ENCODE measurements around the gene ZNF367.
A peak's percentile ranks its signal among the peaks of the same experiment; 100 is the strongest.

The ZNF367 gene

DNA sequence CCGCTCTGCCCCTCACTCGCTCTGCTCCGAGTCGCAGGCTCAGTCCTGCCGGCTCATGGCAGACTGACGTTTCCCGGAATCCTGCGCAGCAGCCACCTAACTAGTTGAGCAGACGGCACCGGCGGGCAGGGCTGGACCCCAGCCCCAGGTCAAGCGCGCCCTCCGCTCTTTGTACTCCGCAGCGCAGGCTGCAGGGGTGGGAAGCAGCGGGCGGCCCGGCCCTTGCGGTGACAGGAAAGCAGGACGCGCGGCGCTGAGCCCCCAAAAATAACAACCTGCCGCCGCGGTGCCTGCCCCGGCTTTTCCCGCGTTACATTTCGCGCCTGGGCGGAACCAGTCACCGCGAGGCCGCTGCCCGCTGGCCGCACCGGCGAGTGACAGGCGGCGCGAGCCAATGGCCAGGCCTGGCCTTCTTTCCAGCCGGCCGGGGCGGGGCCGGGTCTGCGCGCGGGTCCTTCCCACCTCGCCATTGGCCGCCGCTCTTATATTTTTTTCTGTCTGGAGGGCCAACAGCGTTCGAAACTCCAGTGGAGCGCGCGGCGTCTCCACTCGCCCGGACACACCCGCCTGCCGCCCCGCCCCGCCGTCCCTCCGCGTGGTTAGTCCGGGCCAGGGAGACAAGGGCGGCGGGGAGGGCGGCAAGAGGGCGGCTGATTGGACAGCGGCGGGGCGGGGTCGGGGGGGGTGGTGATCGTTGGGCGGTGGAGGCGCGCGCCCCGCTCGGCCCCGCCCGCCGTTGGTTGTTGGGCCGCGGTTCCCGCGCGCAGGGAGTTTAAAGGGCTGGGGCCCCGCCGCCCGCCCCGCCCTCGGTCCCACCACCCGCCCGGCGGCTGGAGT, at the start of gene ZNF367:
ZNF367 (minus strand) TSS at position 288 of the 837 bp plus-strand sequence. CDS start 338 bp downstream, outside the sequence.
- peaks cover 20 to 33% of the 10 kb centered on the region in 2 donors for H3K4me1 ChIP-seq (ENCODE audit: control insufficient read depth in 2 of 2, insufficient read depth in 2 of 2, low read length in 2 of 2)

DNA sequence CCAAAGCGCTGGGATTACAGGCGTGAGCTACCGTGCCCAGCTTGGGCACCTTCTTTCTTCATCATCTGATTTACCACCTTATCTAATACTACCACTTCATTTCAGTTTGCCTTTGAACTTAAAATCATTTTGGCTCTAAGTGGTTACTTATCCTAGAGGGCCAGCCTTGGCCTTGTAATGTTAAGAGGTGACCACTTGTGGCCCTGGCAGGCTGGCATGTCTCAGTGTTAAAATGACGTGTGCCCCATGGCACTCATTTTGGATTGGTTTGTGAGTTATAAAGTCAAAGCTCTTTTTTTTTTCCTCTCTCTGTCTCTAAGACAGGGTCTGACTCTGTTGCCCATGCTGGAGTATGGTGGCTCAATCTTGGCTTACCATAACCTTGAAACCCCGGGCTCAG, 49.6 kb upstream of the ZNF367 start:
- Histone ChIP-seq H3K9ac (ENCODE audit: low read depth in 1 of 2, low read length in 2 of 2) (no peak overlapping the region), H3K4me3 (ENCODE audit: low read length in 2 of 2) (no peak overlapping the region), H3K27ac (ENCODE audit: low read depth in 2 of 2, low read length in 2 of 2) (no peak overlapping the region), H3K9me3 (ENCODE audit: control insufficient read depth in 2 of 2, low read length in 2 of 2) (no peaks in the 10 kb centered on the region), H3K27me3 (ENCODE audit: control insufficient read depth in 2 of 2, insufficient read depth in 2 of 2, low read length in 2 of 2) (no peaks in the 10 kb centered on the region), H3K36me3 (ENCODE audit: control insufficient read depth in 2 of 2, insufficient read depth in 2 of 2, low read length in 2 of 2) (peaks cover under 1 to 3% of the 10 kb centered on the region in 2 donors), H3K4me1 (ENCODE audit: control insufficient read depth in 2 of 2, insufficient read depth in 2 of 2, low read length in 2 of 2) (no peaks in the 10 kb centered on the region)

More for the DNA sequence above, at the start of gene ZNF367:
- Histone ChIP-seq H3K27ac (ENCODE audit: low read depth in 2 of 2, low read length in 2 of 2) (peak within 1 kb of the TSS; percentile 99 to 100), H3K27me3 (ENCODE audit: control insufficient read depth in 2 of 2, insufficient read depth in 2 of 2, low read length in 2 of 2) (no peaks in the 10 kb centered on the region), H3K36me3 (ENCODE audit: control insufficient read depth in 2 of 2, insufficient read depth in 2 of 2, low read length in 2 of 2) (no peaks in the 10 kb centered on the region), H3K9ac (ENCODE audit: low read depth in 1 of 2, low read length in 2 of 2) (peak within 1 kb of the TSS; percentile 93 to 94), H3K4me3 (ENCODE audit: low read length in 2 of 2) (peak within 1 kb of the TSS; percentile 85 to 96), H3K9me3 (ENCODE audit: control insufficient read depth in 2 of 2, low read length in 2 of 2) (no peaks in the 10 kb centered on the region)

DNA sequence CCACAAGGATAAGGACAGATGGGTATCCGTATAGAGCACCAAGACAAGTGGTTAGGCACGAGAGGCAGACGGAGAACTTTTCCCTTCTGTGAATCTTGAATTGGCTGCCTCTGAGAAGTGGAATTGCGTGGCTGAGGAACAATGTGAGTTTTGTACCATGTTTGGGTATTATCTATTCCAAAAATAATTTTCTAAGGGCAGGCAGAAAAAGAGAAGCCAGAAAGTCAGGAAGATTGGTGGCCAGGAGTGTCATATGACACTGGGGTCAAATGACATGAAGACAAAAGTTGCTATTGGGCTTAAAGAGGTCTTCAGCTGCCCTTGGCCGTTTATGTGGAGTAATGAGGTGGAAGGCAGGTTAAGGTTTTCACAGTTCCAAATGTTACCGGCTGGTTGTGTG, 46.3 kb upstream of the ZNF367 start:
- no peak overlapping the region for H3K4me3 ChIP-seq (ENCODE audit: low read length in 2 of 2)
- H3K27ac ChIP-seq (ENCODE audit: low read depth in 2 of 2, low read length in 2 of 2) = no peak overlapping the region
- H3K27me3 ChIP-seq (ENCODE audit: control insufficient read depth in 2 of 2, insufficient read depth in 2 of 2, low read length in 2 of 2) = no peaks in the 10 kb centered on the region
- H3K36me3 ChIP-seq (ENCODE audit: control insufficient read depth in 2 of 2, insufficient read depth in 2 of 2, low read length in 2 of 2) = no peaks in the 10 kb centered on the region
- no peak overlapping the region for H3K9ac ChIP-seq (ENCODE audit: low read depth in 1 of 2, low read length in 2 of 2)
- H3K4me1 ChIP-seq (ENCODE audit: control insufficient read depth in 2 of 2, insufficient read depth in 2 of 2, low read length in 2 of 2) = no peaks in the 10 kb centered on the region
- H3K9me3 ChIP-seq (ENCODE audit: control insufficient read depth in 2 of 2, low read length in 2 of 2) = no peaks in the 10 kb centered on the region

DNA sequence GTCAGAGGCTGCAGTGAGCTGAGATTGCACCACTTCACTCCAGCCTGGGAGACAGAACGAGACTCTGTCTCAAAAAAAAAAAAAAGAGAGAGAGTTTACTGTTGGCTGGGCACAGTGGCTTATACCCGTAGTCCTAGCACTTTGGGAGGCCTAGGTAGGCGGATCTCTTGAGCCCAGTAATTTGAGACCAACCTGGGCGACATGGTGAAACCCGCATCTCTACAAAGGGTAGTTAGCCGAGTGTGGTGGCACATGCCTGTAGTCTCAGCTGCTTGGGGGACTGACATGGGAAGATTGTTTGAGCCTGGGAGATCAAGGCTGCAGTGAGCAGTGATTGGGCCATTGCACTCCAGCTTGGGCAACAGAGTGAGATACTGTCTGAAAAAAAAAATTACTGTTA, 44.4 kb upstream of the ZNF367 start:
- Histone ChIP-seq H3K9me3 (ENCODE audit: control insufficient read depth in 2 of 2, low read length in 2 of 2) (no peaks in the 10 kb centered on the region), H3K9ac (ENCODE audit: low read depth in 1 of 2, low read length in 2 of 2) (no peak overlapping the region), H3K27ac (ENCODE audit: low read depth in 2 of 2, low read length in 2 of 2) (no peak overlapping the region), H3K36me3 (ENCODE audit: control insufficient read depth in 2 of 2, insufficient read depth in 2 of 2, low read length in 2 of 2) (no peaks in the 10 kb centered on the region), H3K27me3 (ENCODE audit: control insufficient read depth in 2 of 2, insufficient read depth in 2 of 2, low read length in 2 of 2) (no peaks in the 10 kb centered on the region), H3K4me3 (ENCODE audit: low read length in 2 of 2) (no peak overlapping the region), H3K4me1 (ENCODE audit: control insufficient read depth in 2 of 2, insufficient read depth in 2 of 2, low read length in 2 of 2) (no peaks in the 10 kb centered on the region)

DNA sequence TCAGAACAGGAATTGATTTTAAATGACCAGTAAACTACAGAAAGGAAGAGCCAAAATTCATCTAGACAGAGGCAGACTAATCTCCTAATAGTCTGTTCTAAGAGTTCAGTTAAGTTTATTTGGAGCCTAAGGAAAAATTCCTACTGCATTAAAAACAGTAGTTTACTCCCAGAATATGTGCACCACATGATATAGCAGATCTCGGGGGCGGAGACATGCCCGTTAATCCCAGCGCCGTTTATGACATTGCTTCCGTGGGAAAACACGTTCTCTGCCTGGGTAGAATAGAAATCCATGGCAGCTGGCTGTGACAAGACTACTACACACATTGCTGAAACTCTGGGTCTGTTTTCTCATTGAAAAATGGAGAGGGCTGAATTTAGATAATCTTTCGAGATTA, 43.2 kb upstream of the ZNF367 start:
- H3K27ac ChIP-seq (ENCODE audit: low read depth in 2 of 2, low read length in 2 of 2) = no peak overlapping the region
- no peaks in the 10 kb centered on the region for H3K36me3 ChIP-seq (ENCODE audit: control insufficient read depth in 2 of 2, insufficient read depth in 2 of 2, low read length in 2 of 2)
- no peaks in the 10 kb centered on the region for H3K27me3 ChIP-seq (ENCODE audit: control insufficient read depth in 2 of 2, insufficient read depth in 2 of 2, low read length in 2 of 2)
- no peaks in the 10 kb centered on the region for H3K9me3 ChIP-seq (ENCODE audit: control insufficient read depth in 2 of 2, low read length in 2 of 2)
- no peak overlapping the region for H3K9ac ChIP-seq (ENCODE audit: low read depth in 1 of 2, low read length in 2 of 2)
- no peaks in the 10 kb centered on the region for H3K4me1 ChIP-seq (ENCODE audit: control insufficient read depth in 2 of 2, insufficient read depth in 2 of 2, low read length in 2 of 2)
- no peak overlapping the region for H3K4me3 ChIP-seq (ENCODE audit: low read length in 2 of 2)

DNA sequence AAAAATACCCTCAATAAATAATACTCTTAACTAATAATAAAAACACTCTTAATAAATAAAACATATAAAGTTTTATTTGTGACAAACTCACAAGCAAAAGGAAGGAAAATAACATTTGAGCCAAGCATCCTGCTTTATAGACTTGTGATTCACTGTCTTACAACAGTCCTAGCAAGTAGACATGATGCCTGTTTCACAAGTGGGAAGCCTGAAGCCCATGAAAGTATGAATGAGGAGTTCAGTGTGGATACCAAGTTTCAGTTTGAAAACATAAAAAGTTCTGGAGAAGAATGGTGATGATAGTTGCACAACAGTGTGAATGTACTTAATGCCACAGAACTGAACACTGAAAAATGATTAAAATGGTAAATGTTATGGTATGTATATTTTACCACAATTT, 42.7 kb upstream of the ZNF367 start:
- Histone ChIP-seq H3K27ac (ENCODE audit: low read depth in 2 of 2, low read length in 2 of 2) (no peak overlapping the region), H3K27me3 (ENCODE audit: control insufficient read depth in 2 of 2, insufficient read depth in 2 of 2, low read length in 2 of 2) (no peaks in the 10 kb centered on the region), H3K9ac (ENCODE audit: low read depth in 1 of 2, low read length in 2 of 2) (no peak overlapping the region), H3K4me3 (ENCODE audit: low read length in 2 of 2) (no peak overlapping the region), H3K4me1 (ENCODE audit: control insufficient read depth in 2 of 2, insufficient read depth in 2 of 2, low read length in 2 of 2) (no peaks in the 10 kb centered on the region), H3K9me3 (ENCODE audit: control insufficient read depth in 2 of 2, low read length in 2 of 2) (no peaks in the 10 kb centered on the region), H3K36me3 (ENCODE audit: control insufficient read depth in 2 of 2, insufficient read depth in 2 of 2, low read length in 2 of 2) (no peaks in the 10 kb centered on the region)

DNA sequence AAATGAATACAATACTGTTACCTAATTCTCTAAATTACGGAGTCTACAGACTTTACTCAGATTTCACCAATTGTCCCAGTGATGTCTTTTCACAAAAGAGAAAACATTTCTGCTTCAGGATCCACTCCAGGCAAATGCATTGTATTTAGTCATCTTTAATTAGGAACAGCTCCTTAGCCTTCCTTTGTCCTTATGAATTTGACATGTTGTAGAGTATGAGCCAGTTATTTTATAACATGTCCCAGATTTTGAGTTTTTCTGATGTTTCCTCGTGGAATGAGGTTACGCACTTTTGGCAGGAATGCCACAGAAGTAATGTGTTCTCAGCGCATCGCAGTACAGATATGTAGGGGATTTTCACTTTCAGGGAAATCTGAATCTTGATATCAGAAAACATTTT, 42.3 kb upstream of the ZNF367 start:
- Histone ChIP-seq H3K4me1 (ENCODE audit: control insufficient read depth in 2 of 2, insufficient read depth in 2 of 2, low read length in 2 of 2) (no peaks in the 10 kb centered on the region), H3K9me3 (ENCODE audit: control insufficient read depth in 2 of 2, low read length in 2 of 2) (no peaks in the 10 kb centered on the region), H3K27ac (ENCODE audit: low read depth in 2 of 2, low read length in 2 of 2) (no peak overlapping the region), H3K4me3 (ENCODE audit: low read length in 2 of 2) (no peak overlapping the region), H3K36me3 (ENCODE audit: control insufficient read depth in 2 of 2, insufficient read depth in 2 of 2, low read length in 2 of 2) (no peaks in the 10 kb centered on the region), H3K27me3 (ENCODE audit: control insufficient read depth in 2 of 2, insufficient read depth in 2 of 2, low read length in 2 of 2) (no peaks in the 10 kb centered on the region), H3K9ac (ENCODE audit: low read depth in 1 of 2, low read length in 2 of 2) (no peak overlapping the region)

DNA sequence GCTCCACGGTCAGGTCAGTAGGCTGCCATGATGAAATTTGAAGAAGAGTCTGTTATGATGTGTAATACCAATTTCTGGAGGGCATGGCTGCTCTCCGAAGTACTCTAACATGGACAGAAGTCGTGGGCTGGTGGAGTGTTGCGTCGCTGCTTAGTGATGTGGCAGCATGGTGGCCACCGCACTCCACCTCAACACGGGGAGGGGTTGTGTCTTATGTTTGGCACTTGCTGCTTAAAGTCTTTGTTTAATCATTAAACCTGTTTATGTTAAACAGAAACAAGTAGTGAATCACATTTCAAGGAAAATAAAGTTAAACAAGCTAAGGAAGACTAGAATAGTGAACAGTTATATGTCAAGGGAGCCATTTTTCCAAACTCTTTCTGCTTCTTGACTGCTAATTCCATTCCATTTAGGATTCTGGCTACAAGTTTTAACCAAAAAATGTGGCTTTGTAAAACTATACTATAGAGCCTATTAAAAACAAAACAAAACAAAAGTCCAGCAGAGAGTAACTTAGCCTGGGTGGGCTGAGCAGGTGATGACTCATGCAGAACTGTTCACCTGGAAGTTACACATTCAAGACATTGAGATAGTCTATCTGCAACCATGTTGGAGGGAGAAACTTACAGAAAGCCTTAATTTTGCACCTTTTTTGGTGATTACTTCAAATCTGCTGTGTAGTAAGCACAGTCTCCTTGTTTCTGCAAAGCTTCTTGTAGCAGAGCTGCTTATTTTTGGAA, 41.3 kb upstream of the ZNF367 start:
- Histone ChIP-seq H3K9ac (ENCODE audit: low read depth in 1 of 2, low read length in 2 of 2) (no peak overlapping the region), H3K27me3 (ENCODE audit: control insufficient read depth in 2 of 2, insufficient read depth in 2 of 2, low read length in 2 of 2) (no peaks in the 10 kb centered on the region), H3K4me1 (ENCODE audit: control insufficient read depth in 2 of 2, insufficient read depth in 2 of 2, low read length in 2 of 2) (no peaks in the 10 kb centered on the region), H3K36me3 (ENCODE audit: control insufficient read depth in 2 of 2, insufficient read depth in 2 of 2, low read length in 2 of 2) (no peaks in the 10 kb centered on the region), H3K9me3 (ENCODE audit: control insufficient read depth in 2 of 2, low read length in 2 of 2) (no peaks in the 10 kb centered on the region), H3K27ac (ENCODE audit: low read depth in 2 of 2, low read length in 2 of 2) (no peak overlapping the region), H3K4me3 (ENCODE audit: low read length in 2 of 2) (no peak overlapping the region)

DNA sequence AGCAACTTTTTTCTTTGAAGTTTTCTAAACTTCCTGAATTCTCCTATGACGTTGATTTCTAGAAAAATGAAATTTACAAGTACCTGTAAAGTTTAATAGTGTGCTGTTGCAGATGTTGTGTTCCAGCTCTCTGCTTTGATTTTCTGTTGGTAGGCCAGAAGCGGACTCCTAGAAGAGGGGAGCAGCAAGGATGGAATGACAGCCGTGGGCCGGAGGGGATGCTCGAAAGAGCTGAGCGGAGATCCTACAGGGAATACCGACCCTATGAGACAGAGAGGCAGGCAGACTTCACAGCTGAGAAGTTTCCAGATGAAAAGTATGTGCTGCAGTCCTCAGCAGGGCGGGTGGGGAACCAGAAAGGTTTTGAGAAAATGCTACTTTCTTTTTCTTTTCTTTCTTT, 40.1 kb upstream of the ZNF367 start:
- Histone ChIP-seq H3K27ac (ENCODE audit: low read depth in 2 of 2, low read length in 2 of 2) (no peak overlapping the region), H3K9me3 (ENCODE audit: control insufficient read depth in 2 of 2, low read length in 2 of 2) (no peaks in the 10 kb centered on the region), H3K27me3 (ENCODE audit: control insufficient read depth in 2 of 2, insufficient read depth in 2 of 2, low read length in 2 of 2) (no peaks in the 10 kb centered on the region), H3K4me3 (ENCODE audit: low read length in 2 of 2) (no peak overlapping the region), H3K36me3 (ENCODE audit: control insufficient read depth in 2 of 2, insufficient read depth in 2 of 2, low read length in 2 of 2) (no peaks in the 10 kb centered on the region), H3K4me1 (ENCODE audit: control insufficient read depth in 2 of 2, insufficient read depth in 2 of 2, low read length in 2 of 2) (no peaks in the 10 kb centered on the region), H3K9ac (ENCODE audit: low read depth in 1 of 2, low read length in 2 of 2) (no peak overlapping the region)

DNA sequence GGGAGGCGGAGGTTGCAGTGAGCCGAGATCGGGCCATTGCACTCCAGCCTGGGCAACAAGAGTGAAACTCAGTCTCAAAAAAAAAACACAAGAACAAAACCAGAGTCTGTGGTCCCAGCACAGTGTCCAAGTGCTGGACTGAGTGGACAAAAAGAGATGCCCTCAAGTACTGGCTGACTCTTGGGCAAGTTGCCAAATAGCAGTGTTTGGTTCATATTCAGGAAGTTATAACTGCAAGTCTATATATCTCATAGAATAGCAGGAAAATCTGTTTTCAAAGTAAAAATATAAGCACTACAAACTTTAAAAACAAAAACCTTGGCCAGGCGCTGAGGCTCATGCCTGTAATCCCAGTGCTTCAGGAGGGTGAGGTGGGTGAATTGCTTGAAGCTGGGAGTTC, 39.1 kb upstream of the ZNF367 start:
- Histone ChIP-seq H3K9ac (ENCODE audit: low read depth in 1 of 2, low read length in 2 of 2) (no peak overlapping the region), H3K4me1 (ENCODE audit: control insufficient read depth in 2 of 2, insufficient read depth in 2 of 2, low read length in 2 of 2) (no peaks in the 10 kb centered on the region), H3K4me3 (ENCODE audit: low read length in 2 of 2) (no peak overlapping the region), H3K36me3 (ENCODE audit: control insufficient read depth in 2 of 2, insufficient read depth in 2 of 2, low read length in 2 of 2) (no peaks in the 10 kb centered on the region), H3K27me3 (ENCODE audit: control insufficient read depth in 2 of 2, insufficient read depth in 2 of 2, low read length in 2 of 2) (no peaks in the 10 kb centered on the region), H3K9me3 (ENCODE audit: control insufficient read depth in 2 of 2, low read length in 2 of 2) (no peaks in the 10 kb centered on the region), H3K27ac (ENCODE audit: low read depth in 2 of 2, low read length in 2 of 2) (no peak overlapping the region)
